SK-N-MC (cell line): Measurements from ENCODE around the gene ZMYND8.

Source experiments
- DNase-seq: peaks from one replicate; pipeline ENCODE4 v3.0.0-alpha.2; 2011; ENCODE audit warnings: low read depth, low spot score
- H3K27ac ChIP-seq: fragments of 200-600 bp; sonication (generic); 2 replicates; pipeline ENCODE4 v1.5.1; 2016; ENCODE audit warnings: mixed run types
- H3K36me3 ChIP-seq: fragments of 200-600 bp; sonication (generic); 2 replicates; pipeline ENCODE4 v1.6.1; 2017; ENCODE audit warnings: antibody characterized with exemption, low read length, mixed read lengths; ENCODE audit not compliant: insufficient read depth
- H3K4me3 ChIP-seq: fragments of 200-600 bp; sonication (generic); 2 replicates; pipeline ENCODE4 v1.5.1; 2016
- H3K9ac ChIP-seq: fragments of 200-600 bp; sonication (generic); 2 replicates; pipeline ENCODE4 v1.8.0; 2017; ENCODE audit warnings: mixed run types, mixed read lengths; ENCODE audit not compliant: insufficient read length
- H3K9me3 ChIP-seq: fragments of 200-600 bp; sonication (generic); 2 replicates; pipeline ENCODE4 v1.6.1; 2017; ENCODE audit warnings: low read depth, mild to moderate bottlenecking, antibody characterized with exemption, low read length, moderate library complexity, mixed read lengths
- EZH2 ChIP-seq: fragments of 200-600 bp; sonication (generic); IDR thresholded peaks from one replicate; pipeline ENCODE4 v1.6.1; 2017; ENCODE audit warnings: antibody characterized with exemption
- FOXP2 ChIP-seq: optimal IDR thresholded peaks from 2 replicates; pipeline ENCODE3; 2011; ENCODE audit warnings: mild to moderate bottlenecking, moderate library complexity; ENCODE audit not compliant: insufficient read depth; ENCODE audit errors: extremely low read length, control extremely low read depth
- POLR2AphosphoS5 ChIP-seq: IDR thresholded peaks from 2 replicates; pipeline ENCODE4 v1.6.1; 2012; ENCODE audit warnings: mild to moderate bottlenecking, low read depth, low read length, borderline replicate concordance

ZMYND8 gene

GRCh38 chr20:47172579-47172978 lies 183.9 kb downstream of the ZMYND8 start:
- no peak overlapping the region for H3K4me3 ChIP-seq
- TF ChIP-seq FOXP2: no peak
- no peak for TF ChIP-seq POLR2AphosphoS5
- TF ChIP-seq EZH2: no peak
- H3K36me3 ChIP-seq: no peaks in the 10 kb centered on the region
- no peaks in the 10 kb centered on the region for H3K9me3 ChIP-seq
- no peak overlapping the region for H3K9ac ChIP-seq
- H3K27ac ChIP-seq: no peak overlapping the region
- DNase-seq: no peak

DNA sequence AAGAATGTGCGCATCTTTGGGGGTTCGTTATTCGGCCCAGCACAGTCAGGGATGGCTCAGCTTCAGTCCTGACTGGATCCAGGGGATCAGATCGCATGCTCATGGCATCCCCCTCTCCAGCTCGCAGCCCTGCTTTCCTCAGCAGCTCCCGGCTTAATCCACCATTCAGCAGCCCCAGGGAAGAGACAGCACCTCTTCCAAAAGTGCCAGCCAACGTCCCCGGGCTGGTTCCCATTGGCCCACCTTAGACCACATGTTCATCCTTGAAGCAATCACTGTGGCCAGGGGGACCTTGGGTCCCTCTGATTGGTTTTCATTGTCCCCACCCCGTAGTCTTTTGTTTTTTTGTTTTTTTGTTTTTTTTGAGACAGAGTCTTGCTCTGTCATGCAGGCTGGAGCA lies 188.7 kb downstream of the ZMYND8 start:
- Histone ChIP-seq H3K9ac (no peak overlapping the region), H3K9me3 (no peaks in the 10 kb centered on the region), H3K27ac (no peak overlapping the region), H3K36me3 (no peaks in the 10 kb centered on the region), H3K4me3 (no peak overlapping the region)
- DNase-seq: no peak
- no peak for TF ChIP-seq POLR2AphosphoS5
- TF ChIP-seq EZH2: no peak
- TF ChIP-seq FOXP2: no peak

GRCh38 chr20:47165376-47165865 lies 191.1 kb downstream of the ZMYND8 start:
- H3K9me3 ChIP-seq: no peaks in the 10 kb centered on the region
- no peak overlapping the region for H3K4me3 ChIP-seq
- TF ChIP-seq FOXP2 (no peak), EZH2 (no peak), POLR2AphosphoS5 (no peak)
- H3K9ac ChIP-seq: no peak overlapping the region
- no peaks in the 10 kb centered on the region for H3K36me3 ChIP-seq
- H3K27ac ChIP-seq: no peak overlapping the region
- no peak for DNase-seq

GRCh38 chr20:47164140-47164539 lies 192.4 kb downstream of the ZMYND8 start:
- H3K9me3 ChIP-seq: no peaks in the 10 kb centered on the region
- no peak overlapping the region for H3K4me3 ChIP-seq
- no peak for DNase-seq
- H3K9ac ChIP-seq: no peak overlapping the region
- no peaks in the 10 kb centered on the region for H3K36me3 ChIP-seq
- TF ChIP-seq FOXP2 (no peak), POLR2AphosphoS5 (no peak), EZH2 (no peak)
- H3K27ac ChIP-seq: no peak overlapping the region

DNA sequence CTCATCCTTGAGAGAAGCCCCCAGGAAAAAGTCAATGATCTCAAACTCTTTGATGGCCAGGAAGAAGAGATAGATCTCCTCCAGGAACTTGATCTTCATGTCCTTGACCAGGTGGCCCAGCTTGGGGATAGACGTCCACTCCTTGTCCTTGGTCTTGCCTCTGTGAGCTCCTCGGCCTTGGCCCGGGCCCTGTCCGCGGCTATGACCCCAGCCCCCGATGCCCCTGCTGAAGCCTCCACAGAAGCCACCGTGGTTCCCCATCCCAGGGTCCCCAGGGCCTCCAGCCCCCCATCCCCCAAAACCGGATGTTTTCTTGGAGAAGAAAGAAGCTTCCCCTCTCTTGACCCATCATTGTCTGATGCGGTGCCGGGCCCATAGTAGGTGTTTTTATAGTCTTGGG lies 195.1 kb downstream of the ZMYND8 start:
- no peaks in the 10 kb centered on the region for H3K9me3 ChIP-seq
- no peaks in the 10 kb centered on the region for H3K36me3 ChIP-seq
- H3K27ac ChIP-seq: no peak overlapping the region
- H3K4me3 ChIP-seq: no peak overlapping the region
- DNase-seq: no peak
- no peak overlapping the region for H3K9ac ChIP-seq
- TF ChIP-seq POLR2AphosphoS5: no peak
- TF ChIP-seq EZH2: no peak
- no peak for TF ChIP-seq FOXP2

DNA sequence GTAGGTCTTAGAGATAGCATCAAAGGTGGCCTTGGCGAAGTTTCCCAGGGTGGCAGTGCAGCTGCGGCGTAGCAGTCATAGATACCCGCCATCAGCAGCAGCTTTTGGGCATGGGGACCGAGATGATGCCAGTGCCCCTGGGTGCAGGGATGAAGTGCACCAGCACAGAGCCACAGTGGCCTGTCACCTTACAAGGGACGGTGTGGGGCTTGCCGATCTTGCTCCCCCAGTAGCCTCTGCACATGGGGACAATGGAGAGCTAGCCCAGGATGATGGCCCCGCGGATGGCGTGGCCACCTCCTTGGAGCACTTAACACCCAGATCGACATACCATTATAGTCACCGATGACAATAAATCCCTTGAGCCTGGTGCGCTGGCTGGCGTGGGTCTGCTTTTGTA lies 195.5 kb downstream of the ZMYND8 start:
- Histone ChIP-seq H3K27ac (no peak overlapping the region), H3K9ac (no peak overlapping the region), H3K9me3 (no peaks in the 10 kb centered on the region), H3K4me3 (no peak overlapping the region), H3K36me3 (no peaks in the 10 kb centered on the region)
- DNase-seq: no peak
- TF ChIP-seq EZH2: no peak
- no peak for TF ChIP-seq FOXP2
- TF ChIP-seq POLR2AphosphoS5: no peak

- Histone ChIP-seq H3K4me3 (no peak overlapping the region), H3K27ac (no peak overlapping the region), H3K9me3 (no peaks in the 10 kb centered on the region), H3K36me3 (no peaks in the 10 kb centered on the region), H3K9ac (no peak overlapping the region)
- TF ChIP-seq EZH2 (no peak), FOXP2 (no peak)
- DNase-seq: no peak
Measured at GRCh38 chr20:47160240-47160639, 196.3 kb downstream of the ZMYND8 start.
